ENCODE results near the gene STXBP1.

- TF ChIP-seq CTCF (IDR thresholded peaks at IDR 0.05 in 2 of 3, conservative IDR thresholded peaks at IDR 0.05 in 1 of 3; ENCODE audit: insufficient read depth in 2 of 3, low read depth in 1 of 3, low read length in 3 of 3) (no peak), HDGF (IDR thresholded peaks at IDR 0.05) (no peak), ZNF785 (CRISPR knock-in tag; IDR thresholded peaks at IDR 0.05) (no peak), TRIM24 (IDR thresholded peaks at IDR 0.05) (no peak), TAF1 (IDR thresholded peaks at IDR 0.05; ENCODE audit: control insufficient read depth, extremely low read depth, insufficient read depth, low read length, severe bottlenecking) (no peak), ZNF589 (CRISPR knock-in tag; IDR thresholded peaks at IDR 0.05; ENCODE audit: low read depth) (no peak), ARNT (IDR thresholded peaks at IDR 0.05) (no peak), RBM34 (IDR thresholded peaks at IDR 0.05; ENCODE audit: borderline replicate concordance, insufficient read depth, low read length) (no peak)
Measured at GRCh38 chr9:127730799-127731410, 118.8 kb downstream of the STXBP1 start.

Measured in K562 (cell line).